Lower lobe of right lung (tissue), 2 donors: Measurements from ENCODE around the gene OTOF. TPM values are rescaled to one million over a fixed set of nuclear protein-coding genes. Genes with fewer than 3 reads are reported as not detected.

ENCODE experiments used
- ATAC-seq, 2 donors: fragments of 200-7000 bp; cut with Tn5 transposase; one replicate each; pipeline ENCODE4 v1.9.1; 2020 to 2022; ENCODE audit warnings: mild to moderate bottlenecking in 2 of 2, moderate library complexity in 2 of 2
- DNase-seq: peaks from one replicate; pipeline ENCODE4 v3.0.0-alpha.2; 2020
- H3K27ac ChIP-seq: fragments of 200-600 bp; one replicate; pipeline ENCODE4 v1.8.0; 2022
- H3K27me3 ChIP-seq: fragments of 200-600 bp; one replicate; pipeline ENCODE4 v1.8.0; 2022; ENCODE audit warnings: low read depth
- H3K36me3 ChIP-seq: fragments of 200-600 bp; one replicate; pipeline ENCODE4 v1.8.0; 2022; ENCODE audit warnings: mild to moderate bottlenecking
- H3K4me1 ChIP-seq: fragments of 200-600 bp; one replicate; pipeline ENCODE4 v1.8.0; 2022
- H3K4me3 ChIP-seq: fragments of 200-600 bp; one replicate; pipeline ENCODE4 v1.8.0; 2022; ENCODE audit warnings: mild to moderate bottlenecking
- H3K9me3 ChIP-seq: fragments of 200-600 bp; one replicate; pipeline ENCODE4 v1.8.0; 2022
- CTCF ChIP-seq: fragments of 200-600 bp; IDR thresholded peaks from one replicate; pipeline ENCODE4 v1.8.0; 2022; ENCODE audit warnings: antibody characterized with exemption, mild to moderate bottlenecking
- intact Hi-C: fragments of 100-400 bp; cut with DNase I; formaldehyde crosslinking; loops from one replicate; pipeline ENCODE4 v1.11.0; 2022
- total RNA-seq: library from RNA; stranded (reverse); fragmentation: NEBNext Ultra II Directional; extraction: Animal tissue kit (Norgen Biotek cat#: 25700); gene quantifications from one replicate; pipeline ENCODE4 v1.2.1, GENCODE V29; 2021
- donor health status: DM: no; HTN: yes; CAD: no; lungs with severe emphysema.

Gene OTOF
- total RNA-seq, 1 donor from 2014 or later: 0.35 TPM

GRCh38 chr2:26422947-26423629, 54.8 kb downstream of the OTOF start:
- Histone ChIP-seq H3K27ac (no peak overlapping the region), H3K27me3 (peaks cover 6% of the 10 kb centered on the region), H3K4me3 (no peak overlapping the region), H3K36me3 (no peaks in the 10 kb centered on the region), H3K4me1 (no peaks in the 10 kb centered on the region), H3K9me3 (no peaks in the 10 kb centered on the region)
- intact Hi-C loops: no loop called here
- ATAC-seq (no peak), DNase-seq (no peak)
- TF ChIP-seq CTCF: no peak

GRCh38 chr2:26421961-26422360, 56.0 kb downstream of the OTOF start:
- Histone ChIP-seq H3K4me3 (no peak overlapping the region), H3K27ac (no peak overlapping the region), H3K27me3 (peaks cover 6% of the 10 kb centered on the region), H3K9me3 (no peaks in the 10 kb centered on the region), H3K4me1 (no peaks in the 10 kb centered on the region), H3K36me3 (no peaks in the 10 kb centered on the region)
- TF ChIP-seq CTCF: no peak
- DNase-seq: no peak
- no peak for ATAC-seq
- intact Hi-C loops: no loop called here

- Histone ChIP-seq H3K4me1 (no peaks in the 10 kb centered on the region), H3K27me3 (peaks cover 6% of the 10 kb centered on the region), H3K27ac (no peak overlapping the region), H3K4me3 (no peak overlapping the region), H3K36me3 (no peaks in the 10 kb centered on the region), H3K9me3 (no peaks in the 10 kb centered on the region)
- no peak for TF ChIP-seq CTCF
- no peak for DNase-seq
- no peak for ATAC-seq
- intact Hi-C loops: no loop called here
Observed at GRCh38 chr2:26414311-26414710, 63.6 kb downstream of the OTOF start.

- intact Hi-C loops: no loop called here
- Histone ChIP-seq H3K27me3 (no peaks in the 10 kb centered on the region), H3K9me3 (no peaks in the 10 kb centered on the region), H3K4me3 (peak overlapping the region; percentile 26), H3K27ac (peak overlapping the region; percentile 13), H3K4me1 (no peaks in the 10 kb centered on the region), H3K36me3 (no peaks in the 10 kb centered on the region)
- DNase-seq: no peak
- no peak for TF ChIP-seq CTCF
- peak; percentile 52 to 65 for ATAC-seq
Observed at GRCh38 chr2:26412091-26412673, 65.7 kb downstream of the OTOF start.

- no peak overlapping the region for H3K27ac ChIP-seq
- ATAC-seq: no peak
- intact Hi-C loops: no loop called here
- no peak for TF ChIP-seq CTCF
- no peaks in the 10 kb centered on the region for H3K4me1 ChIP-seq
- DNase-seq: no peak
- peak overlapping the region; percentile 26 for H3K4me3 ChIP-seq
- H3K9me3 ChIP-seq: no peaks in the 10 kb centered on the region
- H3K27me3 ChIP-seq: no peaks in the 10 kb centered on the region
- no peaks in the 10 kb centered on the region for H3K36me3 ChIP-seq
Observed at GRCh38 chr2:26411419-26411818, 66.5 kb downstream of the OTOF start.
